RWPE2 (cell line): ENCODE data around the gene PI4KA.
"Not testable (repeated sequence)": the region's sequence is repeated elsewhere in the genome, so short reads cannot be mapped to it uniquely, and the experiment has no call there.

ENCODE experiments used
- ATAC-seq: fragments of 200-7000 bp; cut with Tn5 transposase; 3 replicates; pipeline ENCODE4 v1.9.1; 2021; ENCODE audit warnings: low read depth
- DNase-seq: peaks from one replicate; pipeline ENCODE4 v3.0.0-alpha.2; 2020; ENCODE audit warnings: low spot score
- H3K27ac ChIP-seq: fragments of 450-650 bp; 2 replicates; pipeline ENCODE4 v1.5.1; 2017; ENCODE audit warnings: mild to moderate bottlenecking; ENCODE audit not compliant: poor library complexity, severe bottlenecking
- H3K27me3 ChIP-seq: fragments of 250-450 bp; sonication (Bioruptor Pico); 2 replicates; pipeline ENCODE4 v1.5.1; 2021; ENCODE audit warnings: mild to moderate bottlenecking, moderate library complexity; ENCODE audit not compliant: insufficient read depth, poor library complexity, severe bottlenecking
- H3K36me3 ChIP-seq: fragments of 250-450 bp; sonication (Bioruptor Pico); 2 replicates; pipeline ENCODE4 v1.5.1; 2020; ENCODE audit warnings: low read depth, mild to moderate bottlenecking, moderate library complexity
- H3K4me1 ChIP-seq: fragments of 250-450 bp; sonication (Bioruptor Pico); 2 replicates; pipeline ENCODE4 v1.5.1; 2021; ENCODE audit warnings: mild to moderate bottlenecking, moderate library complexity; ENCODE audit not compliant: insufficient read depth, poor library complexity, severe bottlenecking
- H3K4me3 ChIP-seq: fragments of 250-450 bp; sonication (Bioruptor Pico); 2 replicates; pipeline ENCODE4 v1.5.1; 2021; ENCODE audit warnings: mild to moderate bottlenecking, moderate library complexity; ENCODE audit not compliant: severe bottlenecking
- H3K9me3 ChIP-seq: fragments of 250-450 bp; sonication (Bioruptor Pico); 2 replicates; pipeline ENCODE4 v1.5.1; 2021; ENCODE audit warnings: mild to moderate bottlenecking, moderate library complexity; ENCODE audit not compliant: severe bottlenecking
- TF ChIP-seq, protein P1 (sequence below): fragments of 450-650 bp; IDR thresholded peaks from one replicate; pipeline ENCODE4 v1.5.1; 2017; ENCODE audit warnings: mild to moderate bottlenecking, moderate library complexity; ENCODE audit not compliant: poor library complexity, severe bottlenecking

The PI4KA gene

GRCh38 chr22:20677684-20678242, 180.8 kb downstream of the PI4KA start:
- Histone ChIP-seq H3K9me3 (no peaks in the 10 kb centered on the region), H3K36me3 (no peaks in the 10 kb centered on the region), H3K27me3 (peaks cover 33% of the 10 kb centered on the region), H3K4me3 (no peak overlapping the region), H3K27ac (no peak overlapping the region), H3K4me1 (no peaks in the 10 kb centered on the region)
- ATAC-seq (no peak), DNase-seq (no peak)
- TF ChIP-seq, protein P1, sequence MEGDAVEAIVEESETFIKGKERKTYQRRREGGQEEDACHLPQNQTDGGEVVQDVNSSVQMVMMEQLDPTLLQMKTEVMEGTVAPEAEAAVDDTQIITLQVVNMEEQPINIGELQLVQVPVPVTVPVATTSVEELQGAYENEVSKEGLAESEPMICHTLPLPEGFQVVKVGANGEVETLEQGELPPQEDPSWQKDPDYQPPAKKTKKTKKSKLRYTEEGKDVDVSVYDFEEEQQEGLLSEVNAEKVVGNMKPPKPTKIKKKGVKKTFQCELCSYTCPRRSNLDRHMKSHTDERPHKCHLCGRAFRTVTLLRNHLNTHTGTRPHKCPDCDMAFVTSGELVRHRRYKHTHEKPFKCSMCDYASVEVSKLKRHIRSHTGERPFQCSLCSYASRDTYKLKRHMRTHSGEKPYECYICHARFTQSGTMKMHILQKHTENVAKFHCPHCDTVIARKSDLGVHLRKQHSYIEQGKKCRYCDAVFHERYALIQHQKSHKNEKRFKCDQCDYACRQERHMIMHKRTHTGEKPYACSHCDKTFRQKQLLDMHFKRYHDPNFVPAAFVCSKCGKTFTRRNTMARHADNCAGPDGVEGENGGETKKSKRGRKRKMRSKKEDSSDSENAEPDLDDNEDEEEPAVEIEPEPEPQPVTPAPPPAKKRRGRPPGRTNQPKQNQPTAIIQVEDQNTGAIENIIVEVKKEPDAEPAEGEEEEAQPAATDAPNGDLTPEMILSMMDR = no peak

GRCh38 chr22:20675613-20676012, 183.0 kb downstream of the PI4KA start:
- peaks cover 48% of the 10 kb centered on the region for H3K27me3 ChIP-seq
- ATAC-seq, H3K4me3 ChIP-seq, H3K27ac ChIP-seq, H3K9me3 ChIP-seq, DNase-seq, H3K36me3 ChIP-seq, H3K4me1 ChIP-seq: not testable (repeated sequence)

GRCh38 chr22:20674998-20675397, 183.6 kb downstream of the PI4KA start:
- Histone ChIP-seq H3K4me3 (no peak overlapping the region), H3K9me3 (no peaks in the 10 kb centered on the region), H3K4me1 (no peaks in the 10 kb centered on the region), H3K27me3 (peaks cover 48% of the 10 kb centered on the region), H3K36me3 (no peaks in the 10 kb centered on the region), H3K27ac (no peak overlapping the region)
- ATAC-seq = no peak
- DNase-seq = no peak
- TF ChIP-seq, protein P1 = no peak

DNA sequence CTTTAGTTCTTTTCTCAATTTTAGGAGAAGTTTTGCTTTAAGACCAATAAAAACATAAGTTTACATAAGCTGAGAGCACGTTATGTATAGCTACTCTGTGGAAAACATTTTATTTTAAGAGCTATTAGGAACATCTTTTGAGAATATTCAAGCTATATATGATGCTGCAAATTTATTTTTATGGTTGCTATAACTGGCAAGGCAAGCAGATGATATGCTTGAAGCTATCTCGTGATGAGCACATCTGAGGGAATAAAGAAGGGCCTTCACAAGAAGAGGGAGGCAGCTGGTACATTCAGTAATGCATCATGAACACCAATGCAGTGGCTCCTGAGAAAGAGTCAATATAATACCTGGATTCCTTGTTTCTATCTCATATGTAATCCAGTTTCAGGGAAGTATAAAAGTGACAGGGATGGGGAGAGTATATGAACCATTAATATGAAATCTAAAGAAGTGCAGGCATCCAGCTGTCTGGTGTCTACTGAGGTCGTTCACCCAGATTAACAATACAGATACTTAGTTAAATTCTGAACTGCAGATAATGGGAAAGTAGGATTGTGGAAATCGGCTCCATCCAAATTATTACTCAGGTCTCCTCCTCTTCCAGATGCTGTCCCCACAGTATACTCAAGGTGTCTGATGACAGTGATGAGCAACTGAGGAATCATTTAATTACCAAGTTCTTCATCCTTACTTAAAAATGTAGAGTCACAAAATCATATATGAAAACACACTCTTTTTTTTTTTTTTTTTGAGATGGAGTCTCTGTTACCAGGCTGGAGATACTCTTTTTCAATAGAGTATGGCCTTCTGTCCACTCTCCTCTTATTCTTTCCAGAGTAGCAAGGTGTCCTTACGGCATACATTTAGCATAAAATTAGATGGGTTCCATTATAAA, 185.1 kb downstream of the PI4KA start:
- DNase-seq (no peak), ATAC-seq (no peak)
- Histone ChIP-seq H3K27me3 (peaks cover 48% of the 10 kb centered on the region), H3K36me3 (no peaks in the 10 kb centered on the region), H3K9me3 (no peaks in the 10 kb centered on the region), H3K4me1 (no peaks in the 10 kb centered on the region), H3K4me3 (no peak overlapping the region), H3K27ac (no peak overlapping the region)
- TF ChIP-seq, protein P1 = no peak

DNA sequence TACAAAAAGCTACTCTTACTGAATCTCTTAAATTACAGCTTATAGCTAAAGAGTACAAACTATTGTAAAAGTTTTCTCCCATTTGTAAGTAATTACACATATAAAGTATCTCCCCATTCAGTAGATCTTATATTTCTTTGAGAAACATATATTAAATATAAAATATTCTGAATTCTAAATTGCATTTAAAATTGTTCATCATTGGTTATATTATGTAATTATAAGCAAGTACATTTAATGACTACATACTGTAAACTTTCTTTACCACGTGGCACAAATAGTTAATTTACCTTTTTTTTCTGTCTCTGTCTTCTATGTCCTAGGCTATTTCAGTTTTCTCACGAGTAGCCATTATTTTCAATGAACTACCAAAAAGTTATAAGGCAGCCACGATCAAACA, 185.9 kb downstream of the PI4KA start:
- Histone ChIP-seq H3K4me3 (no peak overlapping the region), H3K4me1 (no peaks in the 10 kb centered on the region), H3K36me3 (no peaks in the 10 kb centered on the region), H3K27me3 (peaks cover 48% of the 10 kb centered on the region), H3K9me3 (no peaks in the 10 kb centered on the region), H3K27ac (no peak overlapping the region)
- TF ChIP-seq, protein P1 = no peak
- ATAC-seq = no peak
- DNase-seq = no peak
